Panc1 (cell line): ENCODE results near the gene TRIM14. TPM values are rescaled to one million over a fixed set of nuclear protein-coding genes. Genes with fewer than 3 reads are reported as not detected.

Experiments used
- ATAC-seq: fragments of 200-7000 bp; cut with Tn5 transposase; 2 replicates; pipeline ENCODE4 v1.9.1; 2020; ENCODE audit warnings: mild to moderate bottlenecking, moderate library complexity
- BruUV-seq: library from RNA; stranded (reverse); fragments of 400-500 nt; replicated peaks from 2 replicates; lab custom pipeline; 2021; lab: Mats Ljungman, UMichigan
- CTCF ChIA-PET: fragments of 300-600 bp; sonication (Branson Sonifier 250); formaldehyde crosslinking; loops from one replicate; lab custom pipeline; 2022; ENCODE audit warnings: antibody characterized with exemption; lab: Charles Lee
- POLR2A ChIA-PET: fragments of 300-600 bp; sonication (Branson Sonifier 250); formaldehyde crosslinking; loops from one replicate; lab custom pipeline; 2022; ENCODE audit warnings: antibody characterized with exemption; lab: Charles Lee
- DNase-seq: peaks from one replicate; pipeline ENCODE4 v3.0.0-alpha.2; 2010; ENCODE audit warnings: low read depth, low spot score
- H3K27ac ChIP-seq: 2 replicates; pipeline ENCODE4 v1.5.1; 2011; ENCODE audit warnings: mild to moderate bottlenecking, low read length, inconsistent platforms
- H3K27me3 ChIP-seq: fragments of 200-500 bp; sonication (Bioruptor generic); 2 replicates; pipeline ENCODE4 v1.6.0; 2014; ENCODE audit warnings: low read length, inconsistent platforms; ENCODE audit not compliant: control insufficient read depth, insufficient read depth
- H3K36me3 ChIP-seq: fragments of 200-500 bp; sonication (Bioruptor generic); 2 replicates; pipeline ENCODE4 v1.5.1; 2014; ENCODE audit warnings: inconsistent platforms, mild to moderate bottlenecking, low read length, moderate library complexity; ENCODE audit not compliant: control insufficient read depth, insufficient read depth
- H3K4me1 ChIP-seq: 2 replicates; pipeline ENCODE4 v1.5.1; 2011; ENCODE audit warnings: inconsistent platforms, mild to moderate bottlenecking, low read length, moderate library complexity; ENCODE audit not compliant: control insufficient read depth, insufficient read depth
- H3K4me3 ChIP-seq, 2 experiments: 2 replicates each; pipeline ENCODE4 v1.5.1; 2011 to 2012; ENCODE audit warnings: low read depth in 2 of 2, low read length in 2 of 2, mild to moderate bottlenecking in 2 of 2, inconsistent platforms in 1 of 2, moderate library complexity in 1 of 2
- H3K9me3 ChIP-seq: fragments of 200-500 bp; sonication (Bioruptor generic); 2 replicates; pipeline ENCODE4 v1.5.1; 2014; ENCODE audit warnings: low read depth, mild to moderate bottlenecking, inconsistent platforms, low read length, moderate library complexity; ENCODE audit not compliant: control insufficient read depth, insufficient read depth
- CTCF ChIP-seq: fragments of 450-650 bp; IDR thresholded peaks from 2 replicates; pipeline ENCODE4 v1.5.1; 2017; ENCODE audit warnings: mild to moderate bottlenecking
- POLR2AphosphoS5 ChIP-seq: IDR thresholded peaks from 2 replicates; pipeline ENCODE4 v1.6.1; 2012; ENCODE audit warnings: mild to moderate bottlenecking, low read depth, low read length, moderate library complexity
- REST ChIP-seq, 2 experiments: IDR thresholded peaks; 2 replicates each; pipeline ENCODE4 v1.6.1; 2011 to 2012; ENCODE audit warnings: low read depth in 2 of 2, control low read depth in 1 of 2, low read length in 1 of 2, mild to moderate bottlenecking in 1 of 2, moderate library complexity in 1 of 2; ENCODE audit not compliant: insufficient read depth in 1 of 2
- SIN3A ChIP-seq: IDR thresholded peaks from 2 replicates; pipeline ENCODE4 v1.6.1; 2012; ENCODE audit warnings: low read depth, mild to moderate bottlenecking, low read length, moderate library complexity, borderline replicate concordance; ENCODE audit not compliant: insufficient read depth
- TCF7L2 ChIP-seq: IDR thresholded peaks from 2 replicates; pipeline ENCODE4 v1.6.1; 2011; ENCODE audit warnings: mild to moderate bottlenecking, low read depth, low read length, inconsistent platforms
- in situ Hi-C: cut with HindIII; loops from 2 replicates; pipeline ENCODE4 v1.10.0; 2016; ENCODE audit warnings: low sequenced_read_pairs, low pct_unique_long_range_greater_than_20kb
- intact Hi-C: fragments of 100-400 bp; cut with micrococcal nuclease; formaldehyde crosslinking; loops from one replicate; pipeline ENCODE4 v1.10.0; 2022; ENCODE audit not compliant: unreplicated experiment
- total RNA-seq: library from RNA; stranded (reverse); gene quantifications from one replicate; pipeline ENCODE4 v1.2.1, GENCODE V29; 2021; ENCODE audit not compliant: unreplicated experiment

Gene TRIM14
- total RNA-seq, 1 experiment from 2014 or later, result 9.7 TPM

GRCh38 chr9:98146101-98146991 lies 27.3 kb upstream of the TRIM14 start:
- ChIA-PET POLR2A (no interaction called here), CTCF (no interaction called here)
- DNase-seq (no peak), ATAC-seq (no peak)
- TF ChIP-seq SIN3A, result no peak
- TF ChIP-seq REST (IDR thresholded peaks at IDR 0.05; ENCODE audit: insufficient read depth in 1 of 2, low read depth in 2 of 2, low read length in 1 of 2), result no peak
- no peak for TF ChIP-seq CTCF
- Histone ChIP-seq H3K36me3 (no peaks in the 10 kb centered on the region), H3K9me3 (no peaks in the 10 kb centered on the region), H3K27me3 (no peaks in the 10 kb centered on the region), H3K4me1 (no peaks in the 10 kb centered on the region), H3K27ac (no peak overlapping the region), H3K4me3 (no peak overlapping the region)
- no TSS peak for BruUV-seq
- in situ Hi-C loops, result no loop called here
- intact Hi-C loops, result no loop called here

- no peaks in the 10 kb centered on the region for H3K27me3 ChIP-seq
- in situ Hi-C loops, result no loop called here
- ChIA-PET CTCF (no interaction called here), POLR2A (no interaction called here)
- no peak overlapping the region for H3K27ac ChIP-seq
- ATAC-seq, result no peak
- no peaks in the 10 kb centered on the region for H3K4me1 ChIP-seq
- no peaks in the 10 kb centered on the region for H3K9me3 ChIP-seq
- DNase-seq, result no peak
- TF ChIP-seq CTCF, result no peak
- no peak for TF ChIP-seq SIN3A
- TF ChIP-seq REST (IDR thresholded peaks at IDR 0.05; ENCODE audit: insufficient read depth in 1 of 2, low read depth in 2 of 2, low read length in 1 of 2), result no peak
- no peak for TF ChIP-seq POLR2AphosphoS5
- no peak for TF ChIP-seq TCF7L2
- intact Hi-C loops, result no loop called here
- H3K36me3 ChIP-seq, result no peaks in the 10 kb centered on the region
- no TSS peak for BruUV-seq
- no peak overlapping the region for H3K4me3 ChIP-seq
These were observed 25.6 kb upstream of the TRIM14 start for GRCh38 chr9:98144631-98145030.
